K562 (cell line): ENCODE measurements around the gene CECR2. TPM values are rescaled to one million over a fixed set of nuclear protein-coding genes. Genes with fewer than 3 reads are reported as not detected.

Experiments
- ATAC-seq: fragments of 200-7000 bp; cut with Tn5 transposase; 3 replicates; pipeline ENCODE4 v1.9.1; 2020; ENCODE audit warnings: moderate library complexity
- BruUV-seq: library from RNA; stranded (reverse); fragments of 400-500 nt; replicated peaks from 2 replicates; lab custom pipeline; 2021; lab: Mats Ljungman, UMichigan
- CTCF ChIA-PET: fragments of 300-600 bp; formaldehyde crosslinking; extraction: SDS; loops from one replicate; lab custom pipeline; 2021; ENCODE audit warnings: low intra/inter-chr PET ratio; lab: Yijun Ruan, JAX
- POLR2A ChIA-PET: fragments of 300-600, 350-650 bp; sonication (Branson Sonifier 250); formaldehyde crosslinking; extraction: SDS; loops from one replicate; lab custom pipeline; 2021; ENCODE audit warnings: antibody characterized with exemption, inconsistent platforms; lab: Yijun Ruan, JAX
- DNase-seq, 4 experiments: peaks; one replicate each; pipeline versions ENCODE4 v3.0.0 to v3.0.0-alpha.2; 2011 to 2018; ENCODE audit warnings: low spot score in 3 of 4, mixed read lengths in 3 of 4; ENCODE audit errors: extremely low read depth in 1 of 4
- FAIRE-seq: peaks from 2 replicates; lab custom pipeline; 2011; peaks lifted over from hg19 to GRCh38; lab: Jason Lieb, UNC
- H2AFZ ChIP-seq: 2 replicates; pipeline ENCODE4 v1.6.0; 2011; ENCODE audit warnings: low read depth, low read length, control low read depth, inconsistent platforms
- H3K27ac ChIP-seq: fragments of 200-600 bp; 3 replicates; pipeline ENCODE4 v1.8.0; 2011; ENCODE audit warnings: low read depth, mild to moderate bottlenecking, control low read depth, inconsistent platforms, low read length, moderate library complexity, mixed read lengths; ENCODE audit errors: extremely low read depth
- H3K27me3 ChIP-seq, 2 experiments: fragments of 300-600 bp in 1 of 2; 2 replicates in 1 of 2; 3 replicates in 1 of 2; pipeline versions ENCODE4 v1.6.0 to v1.8.0; 2011; ENCODE audit warnings: inconsistent platforms in 2 of 2, low read length in 2 of 2, mild to moderate bottlenecking in 1 of 2, mixed read lengths in 1 of 2, moderate library complexity in 1 of 2; ENCODE audit not compliant: control insufficient read depth in 2 of 2, insufficient read depth in 2 of 2
- H3K36me3 ChIP-seq: fragments of 300-600 bp; 3 replicates; pipeline ENCODE4 v1.8.0; 2011; ENCODE audit warnings: mild to moderate bottlenecking, low read length, inconsistent platforms; ENCODE audit not compliant: control insufficient read depth, insufficient read depth
- H3K4me1 ChIP-seq, 2 experiments: fragments of 200-600 bp in 1 of 2; replicated peaks in 1 of 2; 2 replicates in 1 of 2; 3 replicates in 1 of 2; pipeline versions ENCODE4 v1.5.1 to v1.8.0; 2011; ENCODE audit warnings: inconsistent platforms in 2 of 2, low read length in 2 of 2, mild to moderate bottlenecking in 1 of 2, mixed read lengths in 1 of 2, moderate library complexity in 1 of 2; ENCODE audit not compliant: control insufficient read depth in 2 of 2, insufficient read depth in 2 of 2
- H3K4me2 ChIP-seq: 2 replicates; pipeline ENCODE4 v1.6.1; 2011; ENCODE audit warnings: low read length, control low read depth, inconsistent platforms, mixed read lengths; ENCODE audit not compliant: insufficient read depth
- H3K4me3 ChIP-seq: fragments of 200-600 bp; sonication (generic), shearing (Covaris generic); 2 replicates; pipeline ENCODE4 v1.5.1; 2016; ENCODE audit warnings: control low read depth, inconsistent platforms
- H3K79me2 ChIP-seq: fragments of 200-600 bp; 3 replicates; pipeline ENCODE4 v1.8.0; 2011; ENCODE audit warnings: low read length, inconsistent platforms; ENCODE audit not compliant: control insufficient read depth, insufficient read depth
- H3K9ac ChIP-seq, 2 experiments: 2 replicates each; pipeline versions ENCODE4 v1.6.0 to v1.6.1; 2011; ENCODE audit warnings: low read depth in 2 of 2, low read length in 2 of 2, control low read depth in 1 of 2, inconsistent platforms in 1 of 2, mild to moderate bottlenecking in 1 of 2, mixed read lengths in 1 of 2; ENCODE audit not compliant: insufficient read depth in 1 of 2
- H3K9me1 ChIP-seq: one replicate; pipeline ENCODE4 v1.6.0; 2011; ENCODE audit warnings: inconsistent platforms, mild to moderate bottlenecking, low read length, moderate library complexity; ENCODE audit not compliant: control insufficient read depth, insufficient read depth
- H3K9me3 ChIP-seq: replicated peaks from 2 replicates; pipeline ENCODE4 v1.5.1; 2011; ENCODE audit warnings: low read depth, low read length, inconsistent platforms; ENCODE audit not compliant: control insufficient read depth, insufficient read depth
- H4K20me1 ChIP-seq: replicated peaks from 2 replicates; pipeline ENCODE4 v1.6.1; 2011; ENCODE audit warnings: low read length, inconsistent platforms, mixed read lengths; ENCODE audit not compliant: control insufficient read depth, insufficient read depth
- NFE2L1 ChIP-seq: fragments of 450-650 bp; IDR thresholded peaks from 2 replicates; pipeline ENCODE4 v1.6.1; 2016; ENCODE audit warnings: missing genetic modification characterization, low read depth, mild to moderate bottlenecking, missing compliant biosample characterization, moderate library complexity, borderline replicate concordance
- NFYB ChIP-seq: IDR thresholded peaks from 2 replicates; pipeline ENCODE4 v1.6.1; 2011; ENCODE audit warnings: mild to moderate bottlenecking, moderate library complexity; ENCODE audit not compliant: insufficient read length; ENCODE audit errors: extremely low read depth
- SRF ChIP-seq, 2 experiments: fragments of 250-450, 450-650 bp in 1 of 2; sonication (Bioruptor Pico) in 1 of 2; sonication (generic) in 1 of 2; formaldehyde crosslinking; IDR thresholded peaks; 2 replicates each; pipeline versions ENCODE4 v1.5.0 to v1.5.1; 2020 to 2022; ENCODE audit warnings: mild to moderate bottlenecking in 1 of 2, missing genetic modification reagents in 1 of 2
- WGBS: fragments of 100-300 bp; shearing (Covaris generic); methylation state at CpG from one replicate; pipeline ENCODE4 v1.1.6; 2016; ENCODE audit warnings: low coverage, mixed read lengths; ENCODE audit not compliant: insufficient coverage; ENCODE audit errors: missing lambda C conversion rate; 5-methylcytosine and 5-hydroxymethylcytosine counted together
- in situ Hi-C: fragments of 300-500 bp; cut with MboI; formaldehyde crosslinking; loops from 4 replicates; pipeline ENCODE4 v1.15.0; 2018; ENCODE audit warnings: inconsistent platforms, mixed read lengths
- intact Hi-C: fragments of 100-400 bp; cut with micrococcal nuclease; formaldehyde crosslinking; loops from 2 replicates; pipeline ENCODE4 v1.14.2; 2022
- polyA plus RNA-seq, 8 experiments: library from polyadenylated mRNA; depleted of rRNA in 4 of 8; stranded (reverse) in 5 of 8; unstranded in 3 of 8; fragments of >200 nt; fragmentation: Nextera tagmentation in 2 of 8; fragmentation: Illumina TruSeq in 1 of 8; extraction: Ambion mirVana in 2 of 8; extraction: Trizol in 1 of 8; gene quantifications; 2 replicates each; pipeline versions ENCODE4 v1.2.1 to v1.2.3, GENCODE V29; 2011 to 2014; ENCODE audit warnings: inconsistent platforms in 1 of 8, missing spikeins in 1 of 8
- total RNA-seq, 7 experiments: library from RNA; depleted of rRNA in 6 of 7; stranded (reverse); fragments of >200 nt in 6 of 7; fragmentation: Illumina TruSeq in 2 of 7; extraction: Trizol in 2 of 7; gene quantifications; 2 replicates each; pipeline versions ENCODE4 v1.2.1 to v1.2.3, GENCODE V29; 2011 to 2021; ENCODE audit warnings: low replicate concordance in 1 of 7
- TF ChIP-seq, protein P1 (sequence below), 2 experiments: fragments of 450-650 bp; IDR thresholded peaks; 2 replicates each; pipeline ENCODE4 v1.6.1; 2016; ENCODE audit warnings: mild to moderate bottlenecking in 2 of 2, borderline replicate concordance in 1 of 2, low read depth in 1 of 2, moderate library complexity in 1 of 2

CECR2 gene
- total and polyA plus RNA-seq, 9 of the 15 experiments (the other 6 are each of a cell fraction or from before 2014, with no cell fraction given): 0.01 to 1.00 (median 0.27) TPM

- H2AFZ ChIP-seq: no peak overlapping the region
- H3K4me1 ChIP-seq: no peaks in the 10 kb centered on the region
- FAIRE-seq: no peak
- no TSS peak for BruUV-seq
- ATAC-seq: peak; percentile 84
- in situ Hi-C loops: no loop called here
- no peak for TF ChIP-seq NFE2L1 (tag)
- TF ChIP-seq, protein P1, sequence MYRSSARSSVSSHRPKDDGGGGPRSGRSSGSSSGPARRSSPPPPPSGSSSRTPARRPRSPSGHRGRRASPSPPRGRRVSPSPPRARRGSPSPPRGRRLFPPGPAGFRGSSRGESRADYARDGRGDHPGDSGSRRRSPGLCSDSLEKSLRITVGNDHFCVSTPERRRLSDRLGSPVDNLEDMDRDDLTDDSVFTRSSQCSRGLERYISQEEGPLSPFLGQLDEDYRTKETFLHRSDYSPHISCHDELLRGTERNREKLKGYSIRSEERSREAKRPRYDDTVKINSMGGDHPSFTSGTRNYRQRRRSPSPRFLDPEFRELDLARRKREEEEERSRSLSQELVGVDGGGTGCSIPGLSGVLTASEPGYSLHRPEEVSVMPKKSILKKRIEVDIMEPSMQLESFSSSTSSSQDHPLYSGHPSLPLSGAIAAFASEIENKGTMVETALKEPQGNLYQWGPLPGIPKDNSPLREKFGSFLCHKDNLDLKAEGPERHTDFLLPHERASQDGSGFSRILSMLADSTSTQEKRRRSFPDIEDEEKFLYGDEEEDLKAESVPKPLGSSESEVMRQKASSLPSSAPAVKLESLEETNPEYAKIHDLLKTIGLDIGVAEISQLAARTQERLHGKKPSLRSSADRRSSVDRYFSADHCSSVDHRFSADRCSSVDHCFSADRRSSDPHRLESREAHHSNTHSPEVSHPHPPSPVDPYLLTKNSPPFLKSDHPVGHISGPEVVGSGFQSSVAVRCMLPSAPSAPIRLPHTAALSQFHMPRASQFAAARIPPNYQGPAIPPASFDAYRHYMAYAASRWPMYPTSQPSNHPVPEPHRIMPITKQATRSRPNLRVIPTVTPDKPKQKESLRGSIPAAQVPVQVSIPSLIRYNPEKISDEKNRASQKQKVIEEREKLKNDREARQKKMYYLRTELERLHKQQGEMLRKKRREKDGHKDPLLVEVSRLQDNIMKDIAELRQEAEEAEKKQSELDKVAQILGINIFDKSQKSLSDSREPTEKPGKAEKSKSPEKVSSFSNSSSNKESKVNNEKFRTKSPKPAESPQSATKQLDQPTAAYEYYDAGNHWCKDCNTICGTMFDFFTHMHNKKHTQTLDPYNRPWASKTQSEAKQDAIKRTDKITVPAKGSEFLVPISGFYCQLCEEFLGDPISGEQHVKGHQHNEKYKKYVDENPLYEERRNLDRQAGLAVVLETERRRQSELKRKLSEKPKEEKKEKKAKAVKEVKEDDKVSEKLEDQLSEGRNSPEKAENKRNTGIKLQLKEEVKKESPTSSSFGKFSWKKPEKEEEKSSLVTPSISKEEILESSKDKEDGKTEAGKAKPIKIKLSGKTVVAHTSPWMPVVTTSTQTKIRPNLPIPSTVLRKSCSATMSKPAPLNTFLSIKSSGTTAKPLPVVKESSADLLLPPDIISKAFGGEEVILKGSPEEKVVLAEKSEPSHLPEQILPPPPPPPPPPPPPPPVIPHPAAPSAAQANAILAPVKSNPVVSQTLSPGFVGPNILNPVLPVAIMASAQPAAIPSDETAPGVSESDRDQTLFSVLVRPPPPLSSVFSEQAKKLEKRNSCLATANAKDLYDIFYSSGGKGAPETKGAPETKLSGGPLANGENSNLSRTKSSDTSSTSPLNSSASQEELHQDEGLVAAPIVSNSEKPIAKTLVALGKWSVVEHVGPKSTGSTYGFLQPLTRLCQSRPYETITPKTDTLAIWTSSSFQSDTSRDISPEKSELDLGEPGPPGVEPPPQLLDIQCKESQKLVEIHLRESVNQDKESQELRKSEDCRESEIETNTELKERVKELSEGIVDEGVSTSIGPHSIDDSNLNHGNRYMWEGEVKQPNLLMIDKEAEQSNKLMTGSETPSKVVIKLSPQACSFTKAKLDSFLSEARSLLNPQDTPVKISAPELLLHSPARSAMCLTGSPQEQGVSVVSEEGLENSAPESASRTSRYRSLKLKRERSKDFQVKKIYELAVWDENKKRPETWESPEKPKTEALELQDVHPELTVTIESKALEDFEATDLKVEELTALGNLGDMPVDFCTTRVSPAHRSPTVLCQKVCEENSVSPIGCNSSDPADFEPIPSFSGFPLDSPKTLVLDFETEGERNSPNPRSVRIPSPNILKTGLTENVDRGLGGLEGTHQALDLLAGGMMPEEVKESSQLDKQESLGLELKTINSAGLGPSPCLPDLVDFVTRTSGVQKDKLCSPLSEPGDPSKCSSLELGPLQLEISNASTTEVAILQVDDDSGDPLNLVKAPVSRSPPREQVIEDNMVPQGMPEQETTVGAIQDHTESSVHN (IDR thresholded peaks at IDR 0.05; ENCODE audit: borderline replicate concordance in 1 of 2, low read depth in 1 of 2): no peak
- peak in 1 of 2 experiments; percentile 34; a peak in 1 of 4 replicates for TF ChIP-seq SRF (CRISPR knock-in tag; IDR thresholded peaks at IDR 0.05)
- peak; percentile 80 for TF ChIP-seq NFYB
- TF ChIP-seq, all 486 proteins: peak for 2
- intact Hi-C loops: no loop called here
- H3K9ac ChIP-seq: no peak overlapping the region
- H3K9me1 ChIP-seq: no peaks in the 10 kb centered on the region
- H3K9me3 ChIP-seq: no peaks in the 10 kb centered on the region
- H4K20me1 ChIP-seq: no peaks in the 10 kb centered on the region
- no peak overlapping the region for H3K4me3 ChIP-seq
- H3K36me3 ChIP-seq: no peaks in the 10 kb centered on the region
- CTCF ChIA-PET: no interaction called here
- no peak overlapping the region for H3K4me2 ChIP-seq
- no peak overlapping the region for H3K27ac ChIP-seq
- POLR2A ChIA-PET: no interaction called here
- no peaks in the 10 kb centered on the region for H3K79me2 ChIP-seq
- WGBS: 10% methylated on average over 8 of the region's 10 CpGs
- peaks cover 4 to 7% of the 10 kb centered on the region in 2 experiments; a peak in 3 of 5 replicates for H3K27me3 ChIP-seq
- DNase-seq: peak in 1 of 4 experiments; percentile 11
These were observed 77.4 kb downstream of the CECR2 start for GRCh38 chr22:17446698-17447097.
